A673 (cell line): ENCODE results near the gene SRPRB. TPM values are rescaled to one million over a fixed set of nuclear protein-coding genes. Genes with fewer than 3 reads are reported as not detected.

Experiments
- BruUV-seq: library from RNA; stranded (reverse); fragments of 400-500 nt; replicated peaks from 2 replicates; lab custom pipeline; 2021; lab: Mats Ljungman, UMichigan
- CTCF ChIA-PET: fragments of 300-600 bp; sonication (Branson Sonifier 250); formaldehyde crosslinking; loops from one replicate; lab custom pipeline; 2022; ENCODE audit warnings: antibody characterized with exemption; lab: Charles Lee
- POLR2A ChIA-PET: fragments of 300-600 bp; sonication (Branson Sonifier 250); formaldehyde crosslinking; loops from one replicate; lab custom pipeline; 2022; ENCODE audit warnings: antibody characterized with exemption; ENCODE audit not compliant: low non-redundant PET; lab: Charles Lee
- DNase-seq: peaks from one replicate; pipeline ENCODE4 v3.0.0-alpha.2; 2015; ENCODE audit warnings: low spot score
- H3K27ac ChIP-seq: fragments of 200-600 bp; sonication (generic); 2 replicates; pipeline ENCODE4 v1.5.1; 2016; ENCODE audit warnings: mixed run types, low read depth, mild to moderate bottlenecking, mixed read lengths, antibody characterized with exemption, low read length; ENCODE audit not compliant: poor library complexity, severe bottlenecking
- H3K27me3 ChIP-seq: fragments of 200-600 bp; sonication (generic); replicated peaks from 2 replicates; pipeline ENCODE4 v1.6.1; 2017; ENCODE audit warnings: mixed run types, low read depth, mild to moderate bottlenecking, mixed read lengths, antibody characterized with exemption, low read length; ENCODE audit not compliant: insufficient read depth, poor library complexity
- H3K36me3 ChIP-seq: fragments of 200-600 bp; sonication (generic); 2 replicates; pipeline ENCODE4 v1.6.1; 2016; ENCODE audit warnings: mixed run types, mild to moderate bottlenecking, mixed read lengths, antibody characterized with exemption, low read length; ENCODE audit not compliant: insufficient read depth, poor library complexity, severe bottlenecking
- H3K4me1 ChIP-seq: fragments of 200-600 bp; sonication (generic); 2 replicates; pipeline ENCODE4 v1.6.1; 2017; ENCODE audit warnings: mixed run types, mild to moderate bottlenecking, mixed read lengths, antibody characterized with exemption, low read length; ENCODE audit not compliant: insufficient read depth, poor library complexity, severe bottlenecking
- H3K4me3 ChIP-seq: fragments of 200-600 bp; sonication (generic); 2 replicates; pipeline ENCODE4 v1.5.1; 2016; ENCODE audit warnings: low read depth, mixed run types, mild to moderate bottlenecking, mixed read lengths, low read length; ENCODE audit not compliant: poor library complexity, severe bottlenecking
- H3K9me3 ChIP-seq: fragments of 200-600 bp; sonication (generic); 2 replicates; pipeline ENCODE4 v1.6.1; 2016; ENCODE audit warnings: mixed run types, low read depth, mild to moderate bottlenecking, mixed read lengths, antibody characterized with exemption, low read length; ENCODE audit not compliant: poor library complexity, severe bottlenecking
- EZH2 ChIP-seq: fragments of 200-600 bp; sonication (generic); IDR thresholded peaks from 2 replicates; pipeline ENCODE4 v1.6.1; 2017; ENCODE audit warnings: borderline replicate concordance, low read depth, mild to moderate bottlenecking, mixed read lengths, antibody characterized with exemption, low read length; ENCODE audit not compliant: poor library complexity, severe bottlenecking
- intact Hi-C: fragments of 100-400 bp; cut with micrococcal nuclease; formaldehyde crosslinking; loops from one replicate; pipeline ENCODE4 v1.10.0; 2022; ENCODE audit not compliant: unreplicated experiment
- total RNA-seq: library from RNA; stranded (reverse); gene quantifications from 2 replicates; pipeline ENCODE4 v1.2.3, GENCODE V29; 2021
- TF ChIP-seq, protein P1 (sequence below): fragments of 300-800, 200-600 bp; sonication (generic); conservative IDR thresholded peaks from 2 replicates; pipeline ENCODE4 v1.5.1; 2017; ENCODE audit warnings: low read depth, mild to moderate bottlenecking, antibody characterized with exemption, low read length, moderate library complexity, mixed read lengths

SRPRB gene
- total RNA-seq, 1 experiment from 2014 or later = 64.2 TPM

DNA sequence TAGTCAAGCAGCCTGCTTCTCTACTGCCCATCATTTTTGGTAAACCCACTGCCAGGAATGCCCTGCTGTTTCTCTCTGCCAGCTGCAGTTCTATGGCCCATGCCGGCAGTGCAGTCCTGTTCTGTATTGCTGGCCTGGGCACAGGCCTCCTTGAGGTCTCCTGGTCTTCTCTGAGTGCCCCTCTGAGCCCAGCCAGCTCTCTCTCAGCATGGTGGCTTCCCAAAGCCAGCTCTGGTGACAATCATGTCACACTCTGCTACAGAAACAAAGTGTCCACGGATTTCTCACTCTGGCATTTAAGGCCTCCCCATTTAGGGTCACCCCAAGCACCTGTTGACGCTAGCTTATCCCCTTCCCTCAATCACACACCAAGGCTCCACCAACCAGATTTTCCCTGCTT is 24.5 kb downstream of the SRPRB start:
- Histone ChIP-seq H3K9me3 (no peaks in the 10 kb centered on the region), H3K27ac (no peak overlapping the region), H3K27me3 (no peaks in the 10 kb centered on the region), H3K4me1 (no peaks in the 10 kb centered on the region), H3K36me3 (no peaks in the 10 kb centered on the region), H3K4me3 (no peak overlapping the region)
- ChIA-PET POLR2A (no interaction called here), CTCF (no interaction called here)
- intact Hi-C loops = no loop called here
- TF ChIP-seq, protein P1, sequence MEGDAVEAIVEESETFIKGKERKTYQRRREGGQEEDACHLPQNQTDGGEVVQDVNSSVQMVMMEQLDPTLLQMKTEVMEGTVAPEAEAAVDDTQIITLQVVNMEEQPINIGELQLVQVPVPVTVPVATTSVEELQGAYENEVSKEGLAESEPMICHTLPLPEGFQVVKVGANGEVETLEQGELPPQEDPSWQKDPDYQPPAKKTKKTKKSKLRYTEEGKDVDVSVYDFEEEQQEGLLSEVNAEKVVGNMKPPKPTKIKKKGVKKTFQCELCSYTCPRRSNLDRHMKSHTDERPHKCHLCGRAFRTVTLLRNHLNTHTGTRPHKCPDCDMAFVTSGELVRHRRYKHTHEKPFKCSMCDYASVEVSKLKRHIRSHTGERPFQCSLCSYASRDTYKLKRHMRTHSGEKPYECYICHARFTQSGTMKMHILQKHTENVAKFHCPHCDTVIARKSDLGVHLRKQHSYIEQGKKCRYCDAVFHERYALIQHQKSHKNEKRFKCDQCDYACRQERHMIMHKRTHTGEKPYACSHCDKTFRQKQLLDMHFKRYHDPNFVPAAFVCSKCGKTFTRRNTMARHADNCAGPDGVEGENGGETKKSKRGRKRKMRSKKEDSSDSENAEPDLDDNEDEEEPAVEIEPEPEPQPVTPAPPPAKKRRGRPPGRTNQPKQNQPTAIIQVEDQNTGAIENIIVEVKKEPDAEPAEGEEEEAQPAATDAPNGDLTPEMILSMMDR = no peak
- no peak for TF ChIP-seq EZH2
- no TSS peak for BruUV-seq
- DNase-seq = no peak

DNA sequence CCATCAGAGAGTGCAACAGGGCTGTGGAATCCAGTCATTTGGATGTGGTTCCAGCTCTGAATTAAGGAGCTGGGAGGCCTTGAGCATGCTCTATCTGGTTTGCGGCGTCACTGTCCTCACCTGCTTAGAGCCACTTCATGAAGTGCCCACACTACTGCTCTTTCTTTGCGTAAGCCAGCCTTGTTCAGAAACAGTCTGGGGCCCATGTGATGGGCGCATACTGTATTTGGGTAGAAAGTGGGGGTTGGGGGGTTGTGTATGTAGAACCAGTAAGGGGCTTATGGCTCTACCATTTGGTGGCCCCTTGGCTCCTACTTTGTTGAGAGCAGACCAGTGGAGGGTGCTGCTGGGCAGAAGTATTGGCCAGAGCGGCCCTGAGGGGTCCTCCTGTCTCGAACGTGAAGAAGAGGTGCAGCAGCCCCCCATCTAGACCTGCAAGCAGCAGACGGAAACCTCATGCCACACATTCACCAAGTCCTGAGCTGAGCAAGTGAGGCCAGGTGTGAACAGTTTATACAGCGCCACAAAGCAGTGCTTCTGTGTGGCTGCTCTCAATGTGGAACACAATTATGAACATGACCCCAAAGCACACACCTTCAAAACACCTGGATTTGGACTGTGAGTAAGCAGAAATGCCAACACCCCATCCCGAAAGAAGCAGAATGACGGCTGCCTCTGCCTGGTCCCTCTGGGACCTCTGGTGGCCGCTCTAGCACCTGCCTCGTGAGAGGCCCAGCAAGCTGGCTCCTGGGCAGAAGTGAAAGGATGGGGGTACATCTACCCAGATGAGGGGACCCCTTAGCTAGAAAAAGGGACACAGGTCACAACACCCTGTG is 26.6 kb downstream of the SRPRB start:
- Histone ChIP-seq H3K27me3 (no peaks in the 10 kb centered on the region), H3K36me3 (no peaks in the 10 kb centered on the region), H3K4me1 (no peaks in the 10 kb centered on the region), H3K27ac (no peak overlapping the region), H3K9me3 (no peaks in the 10 kb centered on the region), H3K4me3 (no peak overlapping the region)
- no peak for DNase-seq
- TF ChIP-seq EZH2 = no peak
- TF ChIP-seq, protein P1 = no peak
- no TSS peak for BruUV-seq
- POLR2A ChIA-PET = no interaction called here
- intact Hi-C loops = no loop called here
- CTCF ChIA-PET = no interaction called here

GRCh38 chr3:133832802-133833144 is 27.2 kb downstream of the SRPRB start:
- intact Hi-C loops = no loop called here
- Histone ChIP-seq H3K27me3 (no peaks in the 10 kb centered on the region), H3K9me3 (no peaks in the 10 kb centered on the region), H3K27ac (no peak overlapping the region), H3K36me3 (no peaks in the 10 kb centered on the region), H3K4me1 (no peaks in the 10 kb centered on the region), H3K4me3 (no peak overlapping the region)
- ChIA-PET POLR2A (no interaction called here), CTCF (no interaction called here)
- TF ChIP-seq, protein P1 = no peak
- no peak for TF ChIP-seq EZH2
- BruUV-seq = no TSS peak
- DNase-seq = no peak
